ENCODE measurements around the gene WDR7. TPM values are rescaled to one million over a fixed set of nuclear protein-coding genes. Genes with fewer than 3 reads are reported as not detected.

Gene WDR7
- total RNA-seq, 1 experiment from 2014 or later: 7.8 TPM

GRCh38 chr18:56873441-56874140 is 222.4 kb downstream of the WDR7 start:
- no peak for DNase-seq
- Histone ChIP-seq H3K4me1 (no peaks in the 10 kb centered on the region), H3K9me3 (no peaks in the 10 kb centered on the region), H3K4me3 (ENCODE audit: low read depth, low read length) (no peak overlapping the region), H3K36me3 (ENCODE audit: control insufficient read depth, insufficient read depth, low read length) (no peaks in the 10 kb centered on the region), H3K27me3 (replicated peaks; ENCODE audit: control insufficient read depth, insufficient read depth, low read length) (no peaks in the 10 kb centered on the region)
- H3K27ac Mint-ChIP-seq (ENCODE audit: unreplicated experiment): no peak overlapping the region
- TF ChIP-seq CTCF (IDR thresholded peaks at IDR 0.05; ENCODE audit: insufficient read depth in 1 of 2, low read depth in 1 of 2, low read length in 1 of 2, severe bottlenecking in 1 of 2, unreplicated experiment in 1 of 2): no peak
- H3K4me1 Mint-ChIP-seq (ENCODE audit: low read depth, unreplicated experiment): no peaks in the 10 kb centered on the region
- H3K27me3 Mint-ChIP-seq (ENCODE audit: insufficient read depth, unreplicated experiment): no peaks in the 10 kb centered on the region
- intact Hi-C loops (cut with micrococcal nuclease; ENCODE audit: unreplicated experiment): no loop called here
- CTCF ChIA-PET: no interaction called here
- no peaks in the 10 kb centered on the region for H3K9me3 Mint-ChIP-seq (ENCODE audit: unreplicated experiment)
- no TSS peak for BruUV-seq (replicated peaks)
- no peak overlapping the region for H3K4me3 Mint-ChIP-seq (ENCODE audit: unreplicated experiment)
- POLR2A ChIA-PET: no interaction called here
- no peaks in the 10 kb centered on the region for H3K36me3 Mint-ChIP-seq (ENCODE audit: insufficient read depth, unreplicated experiment)

- no peaks in the 10 kb centered on the region for H3K4me1 Mint-ChIP-seq (ENCODE audit: low read depth, unreplicated experiment)
- no peaks in the 10 kb centered on the region for H3K27me3 Mint-ChIP-seq (ENCODE audit: insufficient read depth, unreplicated experiment)
- no peaks in the 10 kb centered on the region for H3K4me1 ChIP-seq
- intact Hi-C loops (cut with micrococcal nuclease; ENCODE audit: unreplicated experiment): no loop called here
- no peaks in the 10 kb centered on the region for H3K27me3 ChIP-seq (replicated peaks; ENCODE audit: control insufficient read depth, insufficient read depth, low read length)
- H3K9me3 Mint-ChIP-seq (ENCODE audit: unreplicated experiment): no peaks in the 10 kb centered on the region
- no peaks in the 10 kb centered on the region for H3K36me3 ChIP-seq (ENCODE audit: control insufficient read depth, insufficient read depth, low read length)
- H3K4me3 Mint-ChIP-seq (ENCODE audit: unreplicated experiment): no peak overlapping the region
- no peak overlapping the region for H3K4me3 ChIP-seq (ENCODE audit: low read depth, low read length)
- H3K27ac Mint-ChIP-seq (ENCODE audit: unreplicated experiment): no peak overlapping the region
- no peaks in the 10 kb centered on the region for H3K36me3 Mint-ChIP-seq (ENCODE audit: insufficient read depth, unreplicated experiment)
- no TSS peak for BruUV-seq (replicated peaks)
- ChIA-PET CTCF (no interaction called here), POLR2A (no interaction called here)
- no peak for DNase-seq
- H3K9me3 ChIP-seq: no peaks in the 10 kb centered on the region
- TF ChIP-seq CTCF (IDR thresholded peaks at IDR 0.05; ENCODE audit: insufficient read depth in 1 of 2, low read depth in 1 of 2, low read length in 1 of 2, severe bottlenecking in 1 of 2, unreplicated experiment in 1 of 2): no peak
Measured at GRCh38 chr18:56878711-56879110, 227.6 kb downstream of the WDR7 start.

DNA sequence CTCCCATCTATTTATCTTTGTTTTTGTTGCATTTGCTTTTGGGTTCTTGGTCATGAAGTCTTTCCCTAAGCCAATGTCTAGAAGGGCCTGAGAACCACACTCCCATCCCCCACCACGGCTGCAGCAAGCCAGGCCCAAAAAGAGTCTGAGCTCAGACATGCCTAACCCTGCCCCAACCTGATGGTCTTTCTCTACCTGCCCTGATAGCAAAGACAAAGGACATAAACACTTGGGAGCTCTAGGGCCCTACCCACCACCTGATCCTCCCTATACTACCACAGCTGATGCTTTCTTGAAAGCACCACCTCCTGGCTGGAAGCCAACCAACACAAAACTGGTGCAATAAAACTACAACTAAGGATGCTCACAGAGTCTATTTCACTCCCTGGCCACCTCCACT is 233.4 kb downstream of the WDR7 start:
- no peaks in the 10 kb centered on the region for H3K9me3 ChIP-seq
- H3K4me1 ChIP-seq: no peaks in the 10 kb centered on the region
- no peaks in the 10 kb centered on the region for H3K36me3 ChIP-seq (ENCODE audit: control insufficient read depth, insufficient read depth, low read length)
- Mint-ChIP-seq H3K4me1 (ENCODE audit: low read depth, unreplicated experiment) (no peaks in the 10 kb centered on the region), H3K4me3 (ENCODE audit: unreplicated experiment) (no peak overlapping the region), H3K27ac (ENCODE audit: unreplicated experiment) (no peak overlapping the region), H3K36me3 (ENCODE audit: insufficient read depth, unreplicated experiment) (no peaks in the 10 kb centered on the region), H3K9me3 (ENCODE audit: unreplicated experiment) (no peaks in the 10 kb centered on the region), H3K27me3 (ENCODE audit: insufficient read depth, unreplicated experiment) (no peaks in the 10 kb centered on the region)
- ChIA-PET POLR2A (no interaction called here), CTCF (no interaction called here)
- no peak overlapping the region for H3K4me3 ChIP-seq (ENCODE audit: low read depth, low read length)
- DNase-seq: no peak
- no peak for TF ChIP-seq CTCF (IDR thresholded peaks at IDR 0.05; ENCODE audit: insufficient read depth in 1 of 2, low read depth in 1 of 2, low read length in 1 of 2, severe bottlenecking in 1 of 2, unreplicated experiment in 1 of 2)
- intact Hi-C loops (cut with micrococcal nuclease; ENCODE audit: unreplicated experiment): no loop called here
- BruUV-seq (replicated peaks): no TSS peak
- H3K27me3 ChIP-seq (replicated peaks; ENCODE audit: control insufficient read depth, insufficient read depth, low read length): no peaks in the 10 kb centered on the region
